ENCODE results near the gene ZFP28.

- TF ChIP-seq CTCF (IDR thresholded peaks at IDR 0.05; ENCODE audit: insufficient read depth, low read depth, low read length) (no peak), EZH2 (IDR thresholded peaks at IDR 0.05; ENCODE audit: insufficient read depth, low read length) (no peak)
These were observed 65.1 kb downstream of the ZFP28 start for GRCh38 chr19:56603829-56604228.

All from astrocyte (in vitro differentiated cells and primary cell).